GM12872 (cell line): ENCODE data around the gene NSG2.

Source experiments
- TF ChIP-seq, protein P1 (sequence below): IDR thresholded peaks from 3 replicates; pipeline ENCODE4 v1.5.1; 2011; ENCODE audit warnings: low read depth, mild to moderate bottlenecking, low read length, moderate library complexity; ENCODE audit not compliant: insufficient read depth

The NSG2 gene

DNA sequence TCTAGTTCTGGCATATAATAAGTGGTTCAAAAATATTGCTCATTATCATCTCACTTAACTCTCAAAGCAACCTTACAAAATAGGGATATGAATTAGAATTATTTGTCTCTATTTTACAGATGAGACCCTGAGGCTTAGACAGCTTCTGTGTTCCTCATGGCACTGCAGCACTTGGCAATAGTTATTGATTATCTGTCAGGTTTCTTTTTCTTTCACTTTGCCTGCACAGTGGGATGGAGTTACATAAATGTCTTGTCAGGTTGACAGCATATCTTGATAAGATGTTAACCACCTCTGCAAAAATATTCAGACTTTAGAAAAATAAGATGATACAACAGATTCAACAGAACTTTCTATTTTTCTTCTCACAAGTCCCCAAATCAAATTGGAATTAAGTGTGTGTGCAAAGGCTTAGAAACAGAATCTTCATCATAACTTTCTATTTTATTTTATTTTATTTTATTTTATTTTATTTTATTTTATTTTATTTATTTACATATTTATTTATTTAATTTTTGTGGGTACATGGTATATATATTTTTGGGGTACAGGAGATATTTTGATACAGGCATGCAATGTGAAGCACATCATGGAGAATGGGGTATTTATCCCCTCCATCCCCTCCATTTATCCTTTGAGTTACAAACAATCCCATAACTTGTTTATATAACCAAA is 17.7 kb downstream of the NSG2 start:
- TF ChIP-seq, protein P1, sequence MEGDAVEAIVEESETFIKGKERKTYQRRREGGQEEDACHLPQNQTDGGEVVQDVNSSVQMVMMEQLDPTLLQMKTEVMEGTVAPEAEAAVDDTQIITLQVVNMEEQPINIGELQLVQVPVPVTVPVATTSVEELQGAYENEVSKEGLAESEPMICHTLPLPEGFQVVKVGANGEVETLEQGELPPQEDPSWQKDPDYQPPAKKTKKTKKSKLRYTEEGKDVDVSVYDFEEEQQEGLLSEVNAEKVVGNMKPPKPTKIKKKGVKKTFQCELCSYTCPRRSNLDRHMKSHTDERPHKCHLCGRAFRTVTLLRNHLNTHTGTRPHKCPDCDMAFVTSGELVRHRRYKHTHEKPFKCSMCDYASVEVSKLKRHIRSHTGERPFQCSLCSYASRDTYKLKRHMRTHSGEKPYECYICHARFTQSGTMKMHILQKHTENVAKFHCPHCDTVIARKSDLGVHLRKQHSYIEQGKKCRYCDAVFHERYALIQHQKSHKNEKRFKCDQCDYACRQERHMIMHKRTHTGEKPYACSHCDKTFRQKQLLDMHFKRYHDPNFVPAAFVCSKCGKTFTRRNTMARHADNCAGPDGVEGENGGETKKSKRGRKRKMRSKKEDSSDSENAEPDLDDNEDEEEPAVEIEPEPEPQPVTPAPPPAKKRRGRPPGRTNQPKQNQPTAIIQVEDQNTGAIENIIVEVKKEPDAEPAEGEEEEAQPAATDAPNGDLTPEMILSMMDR = no peak

DNA sequence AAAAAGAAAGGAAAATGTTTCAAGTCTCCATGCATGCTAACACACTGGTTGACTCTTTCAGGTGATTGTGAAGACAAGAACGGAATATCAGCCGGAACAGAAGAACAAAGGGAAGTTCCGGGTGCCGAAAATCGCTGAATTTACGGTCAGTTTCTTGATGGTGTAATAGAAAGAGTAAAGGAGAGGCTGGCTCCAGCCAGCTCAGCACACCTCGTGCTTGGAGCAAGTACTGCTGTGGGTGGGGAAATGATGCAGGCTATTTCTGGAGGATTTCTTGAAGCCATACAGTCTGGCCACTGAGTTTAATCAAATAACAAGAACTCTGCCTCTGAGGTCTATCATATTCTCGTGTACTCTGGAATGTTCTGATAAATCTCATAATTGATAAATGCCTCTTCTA is 18.7 kb downstream of the NSG2 start:
- TF ChIP-seq, protein P1 = no peak

DNA sequence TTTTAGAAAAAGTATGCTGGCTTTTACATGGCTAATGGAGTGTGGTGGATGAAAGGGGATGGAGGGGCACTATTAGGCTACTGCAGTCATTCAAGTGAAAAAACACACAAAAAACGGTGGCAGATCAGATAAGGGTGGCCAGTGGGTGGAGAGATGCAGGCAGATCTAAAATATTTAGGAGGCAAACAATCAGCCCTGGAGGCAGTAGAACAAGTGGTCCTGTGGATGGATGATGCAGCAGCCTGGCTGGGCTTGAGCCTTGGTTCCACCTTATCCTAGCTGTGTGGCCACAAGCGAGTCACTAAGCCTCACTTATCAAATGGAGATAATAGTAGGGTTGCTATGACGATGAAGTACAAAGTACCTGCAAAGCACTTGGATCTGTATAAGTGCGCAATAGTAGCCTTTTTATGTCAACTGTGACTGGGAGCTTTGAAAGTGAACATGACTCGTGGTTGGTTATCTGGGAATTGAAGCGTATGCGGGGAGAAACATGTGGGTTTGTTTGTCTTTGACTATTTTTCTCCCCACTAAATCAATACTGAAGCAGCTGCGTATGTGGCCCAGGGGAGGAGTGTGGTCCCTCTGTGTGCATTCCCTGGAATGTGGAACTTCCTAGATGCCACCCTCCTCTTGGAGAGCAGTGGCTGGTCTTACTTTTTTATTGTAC is 20.2 kb downstream of the NSG2 start:
- TF ChIP-seq, protein P1 = no peak

DNA sequence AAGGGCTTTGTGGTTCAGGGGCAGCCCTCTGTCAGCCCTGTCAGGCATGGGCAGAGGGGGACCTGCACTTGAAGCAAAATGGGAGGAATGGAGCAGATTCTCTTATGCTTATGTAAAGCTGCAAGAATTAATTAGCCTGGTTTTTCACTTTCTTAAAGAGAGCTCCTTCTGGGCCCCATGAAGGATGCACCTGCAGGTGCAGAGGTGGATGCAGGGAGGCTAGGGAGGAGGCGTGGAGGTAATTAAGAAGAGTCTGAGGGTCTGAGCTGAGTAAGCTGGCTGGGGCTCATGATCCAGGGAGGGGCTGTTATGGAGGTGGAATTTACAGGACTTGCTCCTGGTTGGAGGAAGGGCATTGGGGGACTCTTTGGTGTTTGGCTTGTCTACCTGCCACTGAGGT is 22.0 kb downstream of the NSG2 start:
- TF ChIP-seq, protein P1 = no peak

DNA sequence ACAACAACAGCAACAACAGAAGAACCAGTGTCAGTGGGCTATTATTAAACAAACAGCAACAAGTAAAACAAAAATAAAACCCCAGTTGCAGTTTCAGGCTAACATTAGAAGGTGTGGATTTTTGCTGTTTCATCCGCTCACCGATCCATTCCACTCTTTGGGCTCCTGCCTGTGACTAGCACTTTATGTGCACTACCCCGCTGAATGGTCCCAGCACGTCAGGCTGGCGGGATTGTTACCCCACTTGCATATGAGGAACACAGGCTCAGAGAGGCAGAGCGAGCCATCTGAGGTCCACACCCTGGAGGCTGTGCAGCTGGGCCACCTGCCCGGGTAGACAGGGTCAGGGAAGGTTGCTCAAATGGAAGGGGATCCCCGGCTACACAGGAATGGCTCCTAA is 26.0 kb downstream of the NSG2 start:
- TF ChIP-seq, protein P1 = no peak

DNA sequence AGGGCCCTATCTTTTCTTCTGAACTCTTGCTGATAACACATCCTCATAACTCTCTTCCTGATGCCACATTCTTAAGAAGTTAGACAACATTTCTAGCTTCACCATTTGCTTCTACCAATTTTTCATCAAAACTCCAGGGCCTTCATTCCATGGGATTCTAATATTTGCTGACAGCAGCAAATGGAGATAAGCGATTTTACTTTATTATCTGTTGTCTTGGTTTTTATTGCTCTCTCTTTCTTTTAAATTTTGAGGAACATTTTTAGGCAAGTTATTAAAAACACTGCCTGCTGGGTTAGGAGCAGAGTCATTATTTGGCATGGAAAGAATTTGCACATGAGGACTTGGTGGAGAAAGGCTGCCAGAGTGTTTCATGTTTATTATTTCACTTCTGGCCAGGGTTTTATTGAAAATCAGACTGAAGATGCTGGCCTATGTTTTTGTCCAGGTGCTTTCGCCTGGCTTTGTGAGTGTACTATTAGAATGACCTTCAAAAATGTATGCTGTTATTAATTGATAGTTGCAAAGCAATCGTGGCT is 27.7 kb downstream of the NSG2 start:
- TF ChIP-seq, protein P1 = no peak

DNA sequence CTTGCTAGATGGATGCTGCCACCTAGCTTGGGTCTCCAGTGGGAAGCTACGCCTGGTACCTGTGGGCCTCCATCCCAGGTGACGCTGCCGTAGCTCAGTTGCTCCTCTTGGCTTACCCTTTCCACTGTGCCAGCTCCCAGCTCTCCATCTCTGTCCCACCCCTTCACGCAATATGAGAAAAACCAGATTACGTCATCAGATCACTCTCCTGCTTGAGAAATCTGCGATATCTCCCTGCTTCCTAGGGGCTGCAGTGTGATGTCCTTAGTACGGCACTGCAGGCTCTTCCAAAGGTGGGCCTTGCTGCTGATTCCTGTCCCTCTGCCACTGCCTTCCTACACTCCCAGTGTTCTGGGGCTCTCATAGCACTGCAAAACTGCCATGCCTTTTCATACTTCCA is 28.9 kb downstream of the NSG2 start:
- TF ChIP-seq, protein P1 = no peak
